AG09309 (cell line): ENCODE data around the gene RPLP2.

Source experiments
- DNase-seq: peaks from one replicate; pipeline ENCODE4 v3.0.0-alpha.2; 2010; ENCODE audit warnings: low read depth
- H3K4me3 ChIP-seq: 2 replicates; pipeline ENCODE4 v1.5.1; 2011; ENCODE audit warnings: mild to moderate bottlenecking, low read depth, low read length, moderate library complexity; ENCODE audit not compliant: control insufficient read depth
- TF ChIP-seq, protein P1 (sequence below): IDR thresholded peaks from 2 replicates; pipeline ENCODE4 v1.5.1; 2011; ENCODE audit warnings: mild to moderate bottlenecking, low read depth, low read length, inconsistent platforms; ENCODE audit not compliant: insufficient read depth, control insufficient read depth; ENCODE audit errors: missing control alignments

Gene RPLP2

DNA sequence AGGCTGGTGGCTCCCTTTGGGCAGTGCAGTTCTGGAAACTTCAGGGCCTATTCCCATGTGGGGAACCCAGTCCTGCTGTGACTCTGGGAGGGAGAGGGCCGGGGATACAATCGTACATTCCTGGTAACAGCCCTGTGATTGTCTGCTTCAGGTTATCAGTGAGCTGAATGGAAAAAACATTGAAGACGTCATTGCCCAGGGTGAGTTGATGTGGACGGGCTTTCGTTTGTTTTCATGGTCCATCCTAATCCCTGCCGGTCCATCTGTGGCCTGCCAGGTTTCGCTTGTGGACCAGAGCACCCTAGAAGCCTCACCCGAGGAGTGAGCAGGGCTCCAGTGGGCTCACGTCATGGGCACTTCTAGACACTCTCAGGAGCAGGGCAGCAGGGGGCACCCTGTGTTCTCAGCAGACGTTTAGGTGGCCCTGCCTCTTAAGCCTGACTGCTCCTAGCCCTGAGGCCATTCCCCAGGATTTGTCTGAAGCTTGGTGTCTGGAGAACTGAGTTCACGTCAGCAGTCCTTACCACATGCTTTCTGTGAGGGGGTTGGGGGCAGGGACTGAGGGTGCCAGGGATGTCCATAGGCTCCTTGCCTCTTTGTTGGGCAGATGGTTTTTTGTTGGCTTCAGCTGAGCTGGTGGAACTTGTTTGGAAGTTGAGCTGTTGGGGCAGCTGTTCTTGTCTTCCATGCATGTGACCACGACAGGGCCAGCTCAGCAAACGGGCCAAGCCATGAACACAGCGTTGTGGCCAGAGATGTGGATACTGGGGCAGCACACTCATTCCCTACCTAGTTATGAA lies 1.9 kb downstream of the RPLP2 start:
- TF ChIP-seq, protein P1, sequence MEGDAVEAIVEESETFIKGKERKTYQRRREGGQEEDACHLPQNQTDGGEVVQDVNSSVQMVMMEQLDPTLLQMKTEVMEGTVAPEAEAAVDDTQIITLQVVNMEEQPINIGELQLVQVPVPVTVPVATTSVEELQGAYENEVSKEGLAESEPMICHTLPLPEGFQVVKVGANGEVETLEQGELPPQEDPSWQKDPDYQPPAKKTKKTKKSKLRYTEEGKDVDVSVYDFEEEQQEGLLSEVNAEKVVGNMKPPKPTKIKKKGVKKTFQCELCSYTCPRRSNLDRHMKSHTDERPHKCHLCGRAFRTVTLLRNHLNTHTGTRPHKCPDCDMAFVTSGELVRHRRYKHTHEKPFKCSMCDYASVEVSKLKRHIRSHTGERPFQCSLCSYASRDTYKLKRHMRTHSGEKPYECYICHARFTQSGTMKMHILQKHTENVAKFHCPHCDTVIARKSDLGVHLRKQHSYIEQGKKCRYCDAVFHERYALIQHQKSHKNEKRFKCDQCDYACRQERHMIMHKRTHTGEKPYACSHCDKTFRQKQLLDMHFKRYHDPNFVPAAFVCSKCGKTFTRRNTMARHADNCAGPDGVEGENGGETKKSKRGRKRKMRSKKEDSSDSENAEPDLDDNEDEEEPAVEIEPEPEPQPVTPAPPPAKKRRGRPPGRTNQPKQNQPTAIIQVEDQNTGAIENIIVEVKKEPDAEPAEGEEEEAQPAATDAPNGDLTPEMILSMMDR = peak; percentile 6
- peak overlapping the region; percentile 97 for H3K4me3 ChIP-seq
- DNase-seq = no peak

DNA sequence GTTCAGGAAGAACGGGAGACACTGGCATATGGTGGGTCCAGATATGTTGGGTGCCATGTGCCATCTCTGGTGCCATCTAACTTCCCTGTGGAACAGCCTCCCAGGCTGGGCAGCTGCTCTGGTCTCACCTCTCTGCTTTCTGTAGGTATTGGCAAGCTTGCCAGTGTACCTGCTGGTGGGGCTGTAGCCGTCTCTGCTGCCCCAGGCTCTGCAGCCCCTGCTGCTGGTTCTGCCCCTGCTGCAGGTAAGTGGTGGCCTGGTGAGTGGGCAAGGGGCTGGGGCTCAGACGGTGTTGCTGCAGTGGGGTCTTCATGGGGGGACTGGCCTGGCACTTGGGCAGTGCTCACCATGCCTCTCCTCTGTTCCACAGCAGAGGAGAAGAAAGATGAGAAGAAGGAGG lies 2.6 kb downstream of the RPLP2 start:
- H3K4me3 ChIP-seq = no peak overlapping the region
- TF ChIP-seq, protein P1 = no peak
- DNase-seq = no peak

DNA sequence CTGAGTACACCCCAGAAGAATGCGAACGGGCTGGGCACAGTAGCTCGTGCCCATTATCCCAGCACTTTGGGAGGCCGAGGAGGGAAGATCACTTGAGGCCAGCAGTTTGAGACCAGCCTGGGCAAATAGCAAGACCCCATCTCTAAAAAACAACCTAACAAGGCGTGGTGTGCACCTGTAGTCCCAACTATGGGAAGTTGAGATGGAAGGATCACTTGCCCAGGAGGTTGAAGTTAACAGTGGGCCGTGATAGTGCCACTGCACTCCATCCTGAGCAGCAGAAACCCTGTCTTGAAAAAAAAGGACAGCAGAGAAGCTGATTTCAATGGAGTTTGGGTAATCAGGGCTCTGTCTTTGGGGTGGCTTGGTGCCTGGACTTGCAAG lies 3.3 kb downstream of the RPLP2 start:
- H3K4me3 ChIP-seq = no peak overlapping the region
- no peak for DNase-seq
- TF ChIP-seq, protein P1 = no peak

DNA sequence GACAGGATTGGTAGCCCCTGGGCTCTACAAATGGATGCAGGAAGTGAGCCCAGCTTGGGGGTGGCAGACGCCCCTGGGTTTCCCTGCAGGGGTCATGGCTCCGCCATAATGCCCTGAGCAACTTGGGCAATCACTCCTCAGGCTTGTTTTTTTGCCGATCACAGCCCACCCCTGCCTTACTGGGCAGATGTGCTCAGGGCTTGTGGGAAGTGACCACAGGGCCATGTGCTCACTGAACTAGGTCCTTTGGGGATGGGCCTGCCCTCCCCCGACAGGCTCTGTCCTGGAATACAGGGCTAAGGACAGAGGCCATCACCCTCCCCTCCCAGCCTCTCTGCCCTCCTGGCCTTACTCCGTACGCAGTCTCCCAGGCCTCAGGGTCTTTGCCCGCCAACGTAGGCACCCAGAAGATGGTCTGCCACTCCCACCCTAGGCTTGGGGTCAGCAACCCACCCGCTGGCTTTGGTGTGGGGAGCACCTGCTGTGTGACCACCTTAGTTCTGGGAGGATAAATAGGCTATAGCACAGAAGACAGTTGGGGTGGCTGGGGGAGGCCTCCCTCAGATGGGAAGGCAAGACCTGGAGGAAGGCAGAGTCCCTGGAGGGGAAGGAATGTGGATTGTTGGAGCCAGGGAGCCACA lies 3.8 kb downstream of the RPLP2 start:
- DNase-seq = no peak
- H3K4me3 ChIP-seq = no peak overlapping the region
- TF ChIP-seq, protein P1 = no peak

DNA sequence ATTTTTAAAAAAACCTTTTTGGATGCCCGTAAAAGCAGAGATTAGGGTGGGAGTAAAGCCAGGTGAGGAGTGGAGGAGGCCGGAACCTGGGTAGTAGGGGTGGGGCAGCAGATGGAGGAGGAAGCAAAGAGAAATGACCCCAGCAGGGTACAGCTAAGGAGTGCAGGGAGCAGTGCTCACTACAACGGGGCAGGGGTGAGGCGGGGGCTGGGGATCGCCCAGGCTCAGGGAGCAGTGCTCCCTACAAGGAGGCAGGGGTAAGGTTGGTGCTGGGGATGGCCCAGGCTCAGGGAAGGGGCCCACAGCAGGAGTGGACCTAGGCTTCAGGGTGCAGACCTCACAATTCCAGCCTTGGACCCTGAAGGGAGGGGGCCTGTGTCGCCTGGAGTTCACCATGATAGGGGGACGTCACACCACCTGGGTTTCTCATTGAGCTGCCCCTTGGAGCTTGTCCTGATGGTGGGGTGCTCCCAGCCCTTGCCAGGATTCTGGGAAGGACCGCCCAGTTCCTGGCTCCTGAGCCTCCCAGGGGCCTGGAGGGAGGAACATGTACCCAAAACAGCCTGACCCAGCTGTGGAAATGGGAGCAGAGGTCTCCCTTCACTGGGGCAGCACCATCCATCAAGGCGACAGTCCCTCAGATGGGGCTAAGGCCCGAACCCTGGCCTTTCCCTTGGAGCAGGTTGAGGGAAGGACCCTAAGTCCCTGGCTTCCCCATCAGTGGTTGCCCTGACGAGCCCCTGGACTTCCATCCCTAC lies 6.1 kb downstream of the RPLP2 start:
- TF ChIP-seq, protein P1 = no peak

DNA sequence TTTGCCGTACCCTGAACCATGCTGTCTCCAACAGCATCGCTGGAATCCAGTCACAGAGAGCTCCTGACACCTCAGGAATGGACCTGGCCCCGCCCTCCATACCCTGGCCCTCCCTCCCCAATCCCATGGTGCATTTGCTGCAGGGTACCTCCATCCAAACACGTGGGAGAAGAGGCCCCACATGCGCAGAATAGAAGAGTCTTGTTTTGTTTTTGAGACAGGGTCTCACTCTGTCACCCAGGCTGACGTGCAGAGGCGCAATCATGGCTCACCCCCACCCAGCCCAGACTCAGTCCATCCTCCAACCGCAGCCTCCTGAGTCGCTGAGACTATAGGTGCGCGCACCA lies 6.6 kb downstream of the RPLP2 start:
- H3K4me3 ChIP-seq = no peak overlapping the region
- TF ChIP-seq, protein P1 = no peak
- no peak for DNase-seq

More for the DNA sequence above, 6.1 kb downstream of the RPLP2 start:
- H3K4me3 ChIP-seq = no peak overlapping the region
- no peak for DNase-seq
